Heart left ventricle (tissue), 16 donors: ENCODE results near the gene SAPCD1. TPM values are rescaled to one million over a fixed set of nuclear protein-coding genes. Genes with fewer than 3 reads are reported as not detected.
"Not testable (repeated sequence)": the region's sequence is repeated elsewhere in the genome, so short reads cannot be mapped to it uniquely, and the experiment has no call there.

ENCODE experiments used
- ATAC-seq, 4 donors: fragments of 200-7000 bp; cut with Tn5 transposase; one replicate each; pipeline ENCODE4 v1.9.1; 2020 to 2022; ENCODE audit warnings: moderate library complexity in 4 of 4, mild to moderate bottlenecking in 3 of 4, moderate number of reproducible peaks in 1 of 4
- DNase-seq, 5 donors: peaks; one replicate each; pipeline ENCODE4 v3.0.0-alpha.2; 2020
- H3K27ac ChIP-seq, 12 donors: fragments of 200-600 bp; sonication (generic) in 4 of 12; one replicate each; pipeline versions ENCODE4 v1.5.0 to v1.8.0; 2016 to 2022; ENCODE audit warnings: mild to moderate bottlenecking in 2 of 12
- H3K27me3 ChIP-seq, 9 donors: fragments of 200-600 bp; sonication (generic) in 2 of 9; one replicate each; pipeline versions ENCODE4 v1.5.1 to v1.8.0; 2016 to 2022; ENCODE audit warnings: mild to moderate bottlenecking in 3 of 9
- H3K36me3 ChIP-seq, 9 donors: fragments of 200-600 bp; sonication (generic) in 2 of 9; one replicate each; pipeline versions ENCODE4 v1.5.0 to v1.8.0; 2018 to 2022; ENCODE audit warnings: mild to moderate bottlenecking in 2 of 9
- H3K4me1 ChIP-seq, 12 donors: fragments of 200-600 bp; sonication (generic) in 4 of 12; one replicate each; pipeline versions ENCODE4 v1.5.0 to v1.8.0; 2016 to 2022; ENCODE audit warnings: mild to moderate bottlenecking in 3 of 12
- H3K4me3 ChIP-seq, 12 donors: fragments of 200-600 bp; sonication (generic) in 4 of 12; one replicate each; pipeline versions ENCODE4 v1.5.0 to v1.8.0; 2017 to 2022; ENCODE audit warnings: mild to moderate bottlenecking in 9 of 12, moderate library complexity in 4 of 12
- H3K9me3 ChIP-seq, 12 donors: fragments of 200-600 bp; sonication (generic) in 4 of 12; one replicate each; pipeline versions ENCODE4 v1.5.0 to v1.8.0; 2016 to 2022; ENCODE audit warnings: mild to moderate bottlenecking in 1 of 12
- POLR2A ChIP-seq, 2 donors: fragments of 450-650 bp; IDR thresholded peaks; one replicate each; pipeline ENCODE4 v1.6.1; 2017; ENCODE audit warnings: antibody characterized with exemption in 2 of 2, mild to moderate bottlenecking in 2 of 2, moderate library complexity in 2 of 2
- WGBS, 4 donors: extraction: QIAGEN DNeasy Blood & Tissue Kit in 2 of 4; methylation state at CpG; one replicate each; pipeline versions ENCODE4 v1.1.5 to v1.1.7; 2013 to 2018; 5-methylcytosine and 5-hydroxymethylcytosine counted together
- intact Hi-C, 10 donors: fragments of 100-400 bp; cut with DNase I; formaldehyde crosslinking; loops; one replicate each; pipeline versions ENCODE4 v1.11.1 to v1.14.2; 2022
- polyA plus RNA-seq, 2 donors: library from polyadenylated mRNA; stranded (reverse); fragments of 200-250 nt; gene quantifications; one replicate each; pipeline ENCODE4 v1.2.3, GENCODE V29; 2013
- total RNA-seq, 9 donors: library from RNA; depleted of rRNA in 2 of 9; stranded (reverse); fragments of >200 nt in 2 of 9; fragmentation: NEBNext Ultra II Directional in 3 of 9; extraction: Animal tissue kit (Norgen Biotek cat#: 25700) in 3 of 9; gene quantifications; one replicate each; pipeline versions ENCODE4 v1.1.0 to v1.2.4, GENCODE V29; 2016 to 2023
- TF ChIP-seq, protein P1 (sequence below), 12 donors: fragments of 200-600 bp; sonication (generic) in 4 of 12; IDR thresholded peaks; one replicate each; pipeline versions ENCODE4 v1.5.0 to v1.8.0; 2018 to 2022; ENCODE audit warnings: antibody characterized with exemption in 12 of 12, mild to moderate bottlenecking in 5 of 12
- donor health status: ischemic (EF 13 %, LVEDD 7.1; RV severe dilation, severe dysfunction).
- donor health status: healthy with polysubstance abuse.
- donor health status: DM: no; HTN: yes; CAD: no.
- donor health status: DM: no; HTN: no; CAD: no.
- donor health status: ischemic (EF 25% LVEDD 6.9; RV normal size, moderate dysfunction).
- donor health status: ischemic (EF 25% LVEDD 5.7; RV mildly dilated, moderate dysfunction).
- donor health status: healthy.
- donor health status: DM: yes; HTN: yes; CAD: no.
- donor health status: ischemic (EF 35%, LVEDD 5.7; RV mildly dilated, moderate dysfunction).
- donor health status: nonischemic (EF 11% LVEDD 7.7; RV severe dilation, severe dysfunction).
- donor health status: DM: yes; HTN: yes; CAD: no.
- donor health status: PGD.
- donor health status: ischemic (EF 29% LVEDD 5.4; RV normal size, mild dysfunction).
- donor health status: nonischemic (EF 23%, LVEDD 6.1; RV moderate dilation, normal function).

SAPCD1 gene
- total and polyA plus RNA-seq, 11 donors, result 0.35 to 1.5 (median 0.73) TPM; not detected in 6

DNA sequence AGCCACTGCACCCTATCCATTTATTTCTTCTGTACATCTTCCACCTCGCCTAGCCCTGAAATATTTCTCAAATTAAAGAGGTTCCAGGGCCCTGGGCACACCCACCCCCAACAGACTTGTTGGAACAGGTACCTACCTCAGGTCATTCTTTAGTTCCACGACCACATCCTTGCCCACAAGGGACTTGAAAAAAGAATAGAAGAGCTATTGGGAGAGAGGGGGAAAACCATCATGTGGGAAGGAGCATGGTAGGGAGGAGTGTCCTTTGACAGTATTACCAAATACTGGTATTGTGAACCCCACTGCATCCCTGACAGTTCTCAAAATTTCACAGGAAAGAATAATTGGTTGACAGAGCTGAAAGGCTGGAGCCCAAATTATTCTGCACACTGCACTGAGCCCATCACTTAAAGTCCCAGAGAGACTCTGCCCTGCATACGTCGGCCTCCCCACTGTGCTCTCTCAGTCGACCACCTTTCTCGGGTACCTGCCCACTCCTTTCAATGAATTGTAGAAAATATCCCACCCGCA is 43.5 kb downstream of the SAPCD1 start:
- Histone ChIP-seq H3K4me1 (peaks cover 0 to 26% (median 14%) of the 10 kb centered on the region in 12 donors), H3K4me3 (peak overlapping the region; percentile 40 to 90 (median 66)), H3K9me3 (no peaks in the 10 kb centered on the region), H3K27ac (peak overlapping the region; percentile 11 to 97 (median 93)), H3K27me3 (no peaks in the 10 kb centered on the region), H3K36me3 (peaks cover 0 to 33% (median 22%) of the 10 kb centered on the region in 9 donors)
- 16 to 18% (median 16%) methylated on average over 7 of the region's 7 CpGs for WGBS, 4 donors
- DNase-seq (no peak), ATAC-seq (peak in 1 of 4 donors; percentile 16)
- TF ChIP-seq POLR2A (IDR thresholded peaks at IDR 0.05), result no peak
- TF ChIP-seq, protein P1, sequence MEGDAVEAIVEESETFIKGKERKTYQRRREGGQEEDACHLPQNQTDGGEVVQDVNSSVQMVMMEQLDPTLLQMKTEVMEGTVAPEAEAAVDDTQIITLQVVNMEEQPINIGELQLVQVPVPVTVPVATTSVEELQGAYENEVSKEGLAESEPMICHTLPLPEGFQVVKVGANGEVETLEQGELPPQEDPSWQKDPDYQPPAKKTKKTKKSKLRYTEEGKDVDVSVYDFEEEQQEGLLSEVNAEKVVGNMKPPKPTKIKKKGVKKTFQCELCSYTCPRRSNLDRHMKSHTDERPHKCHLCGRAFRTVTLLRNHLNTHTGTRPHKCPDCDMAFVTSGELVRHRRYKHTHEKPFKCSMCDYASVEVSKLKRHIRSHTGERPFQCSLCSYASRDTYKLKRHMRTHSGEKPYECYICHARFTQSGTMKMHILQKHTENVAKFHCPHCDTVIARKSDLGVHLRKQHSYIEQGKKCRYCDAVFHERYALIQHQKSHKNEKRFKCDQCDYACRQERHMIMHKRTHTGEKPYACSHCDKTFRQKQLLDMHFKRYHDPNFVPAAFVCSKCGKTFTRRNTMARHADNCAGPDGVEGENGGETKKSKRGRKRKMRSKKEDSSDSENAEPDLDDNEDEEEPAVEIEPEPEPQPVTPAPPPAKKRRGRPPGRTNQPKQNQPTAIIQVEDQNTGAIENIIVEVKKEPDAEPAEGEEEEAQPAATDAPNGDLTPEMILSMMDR (IDR thresholded peaks at IDR 0.05), result no peak
- intact Hi-C loops, result no loop called here

DNA sequence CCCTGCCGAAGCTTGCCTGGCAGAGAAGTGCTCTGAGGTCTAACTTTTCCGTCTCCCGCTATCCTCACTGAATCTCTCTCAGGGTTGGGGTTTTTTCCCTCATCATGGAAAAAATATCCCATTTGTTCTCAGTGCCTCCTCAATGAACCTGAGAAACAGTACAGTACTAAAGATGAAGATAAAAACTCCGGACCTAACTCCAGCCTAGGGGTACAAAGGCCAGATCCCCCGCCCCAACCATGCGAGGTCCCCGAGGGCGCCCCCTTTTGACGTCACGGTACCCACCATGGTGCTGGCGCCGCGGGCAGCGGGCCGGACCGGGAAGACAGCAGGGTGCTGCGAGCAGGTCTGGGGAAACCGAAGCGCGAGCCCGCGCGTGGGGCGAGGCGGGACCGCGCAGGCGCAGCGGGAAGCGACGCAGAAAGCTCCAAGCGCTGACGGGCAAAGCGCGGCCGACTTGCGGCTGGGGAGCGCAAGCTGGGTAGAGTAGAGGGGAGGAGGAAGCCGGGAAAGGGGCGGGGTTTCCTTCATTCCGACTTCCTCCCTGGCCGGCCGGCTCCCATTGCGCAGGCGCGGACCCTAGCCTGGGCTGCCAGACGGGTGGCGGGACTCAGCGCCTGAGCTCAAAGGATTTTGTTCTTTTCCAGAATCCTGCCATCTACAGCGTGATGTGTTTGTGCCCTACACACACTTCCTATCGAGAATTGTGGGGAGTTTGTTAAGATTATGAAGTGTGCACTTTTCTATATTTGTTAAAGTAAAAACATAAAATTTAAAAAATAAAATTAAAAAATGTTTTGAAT is 44.2 kb downstream of the SAPCD1 start, which contains the start of gene LSM2:
LSM2 (minus strand) TSS at position 497 of the 803 bp plus-strand sequence; CDS start at position 288, 209 bp downstream.
- intact Hi-C loops, result no loop called here
- peak in 1 of 2 donors; percentile 95 for TF ChIP-seq POLR2A (IDR thresholded peaks at IDR 0.05)
- TF ChIP-seq, protein P1 (IDR thresholded peaks at IDR 0.05), result peak in 10 of 12 donors; percentile 13 to 45 (median 28)
- Histone ChIP-seq H3K9me3 (no peaks in the 10 kb centered on the region), H3K4me1 (peaks cover 0 to 26% (median 14%) of the 10 kb centered on the region in 12 donors), H3K27me3 (no peaks in the 10 kb centered on the region), H3K36me3 (peaks cover 0 to 28% (median 17%) of the 10 kb centered on the region in 9 donors), H3K4me3 (peak within 1 kb of the TSS; percentile 40 to 90 (median 66)), H3K27ac (peak within 1 kb of the TSS; percentile 11 to 97 (median 93))
- DNase-seq, result peak; percentile 98 to 99 (median 98)
- 0% methylated on average over 41 to 51 of the region's 51 CpGs for WGBS, 4 donors
- ATAC-seq, result peak; percentile 99

DNA sequence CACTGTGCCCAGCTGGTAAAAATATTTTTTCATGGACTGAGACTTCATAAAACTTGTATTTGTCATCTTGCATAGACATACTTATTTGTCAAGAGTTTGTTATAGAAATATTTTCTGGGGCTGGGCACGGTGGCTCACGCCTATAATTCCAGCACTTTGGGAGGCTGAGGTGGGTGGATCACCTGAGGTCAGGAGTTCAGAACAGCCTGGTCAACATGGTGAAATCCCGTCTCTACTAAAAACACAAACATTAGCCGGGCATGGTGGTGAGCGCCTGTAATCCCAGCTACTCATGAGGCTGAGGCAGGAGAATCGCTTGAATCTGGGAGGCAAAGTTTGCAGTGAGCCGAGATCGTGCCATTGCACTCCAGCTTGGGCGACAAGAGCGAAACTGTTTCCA is 46.1 kb downstream of the SAPCD1 start:
- H3K36me3 ChIP-seq, ATAC-seq, H3K9me3 ChIP-seq, H3K4me3 ChIP-seq, H3K27me3 ChIP-seq, H3K27ac ChIP-seq, DNase-seq, intact Hi-C loops: not testable (repeated sequence)
- 93 to 96% (median 94%) methylated on average over 10 of the region's 10 CpGs for WGBS, 4 donors
- H3K4me1 ChIP-seq, result peaks cover 0 to 32% (median 19%) of the 10 kb centered on the region in 12 donors

DNA sequence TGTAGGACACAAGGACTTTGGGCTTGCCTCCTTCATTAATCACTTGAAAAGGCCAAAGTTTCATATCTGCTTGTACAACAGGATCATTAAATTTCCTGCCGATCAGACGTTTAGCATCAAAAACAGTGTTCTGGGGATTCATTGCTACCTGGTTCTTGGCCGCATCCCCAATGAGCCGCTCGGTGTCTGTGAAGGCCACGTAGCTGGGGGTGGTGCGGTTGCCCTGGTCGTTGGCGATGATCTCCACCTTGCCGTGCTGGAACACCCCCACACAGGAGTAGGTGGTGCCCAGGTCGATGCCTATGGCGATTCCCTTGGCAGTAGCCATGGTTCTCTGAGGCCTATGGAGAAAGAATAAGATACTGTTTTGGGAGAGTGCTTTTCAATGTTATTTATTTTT is 49.2 kb downstream of the SAPCD1 start:
- WGBS, 4 donors, result 94 to 97% (median 95%) methylated on average over 12 of the region's 12 CpGs
- intact Hi-C loops, result loop anchor here in 2 of 10 donors (5.0 kb wide), 2 partner anchors 74 to 79 kb away; partner anchors contain the start of gene CLIC1 (in 1 of the 2)
- peaks cover 0 to 22% (median 15%) of the 10 kb centered on the region in 12 donors for H3K4me1 ChIP-seq

More for the DNA sequence above, 49.2 kb downstream of the SAPCD1 start:
- Histone ChIP-seq H3K36me3 (peaks cover 0 to 4% (median 0%) of the 10 kb centered on the region in 9 donors), H3K4me3 (no peak overlapping the region), H3K27me3 (no peaks in the 10 kb centered on the region), H3K9me3 (no peaks in the 10 kb centered on the region), H3K27ac (no peak overlapping the region)
- no peak for DNase-seq
- TF ChIP-seq POLR2A (IDR thresholded peaks at IDR 0.05), result no peak
- TF ChIP-seq, protein P1 (IDR thresholded peaks at IDR 0.05), result no peak
- no peak for ATAC-seq
